ENCODE measurements around the gene SCT. TPM values are rescaled to one million over a fixed set of nuclear protein-coding genes. Genes with fewer than 3 reads are reported as not detected.

The SCT gene
- total RNA-seq, 1 donor from 2014 or later = not detected

- intact Hi-C loops (cut with DNase I) = loop anchor here (5.0 kb wide), 2 partner anchors 38 to 77 kb away; partner anchors contain the start of gene PHRF1
Measured at GRCh38 chr11:614623-615503, 12.1 kb downstream of the SCT start.

GRCh38 chr11:614021-614622 lies 12.9 kb downstream of the SCT start:
- no peak for DNase-seq (ENCODE audit: missing footprints)
- ATAC-seq = no peak
- intact Hi-C loops (cut with DNase I) = loop anchor here (5.0 kb wide), 1 partner anchor 37 kb away; the partner anchor contains the start of gene PHRF1

More at GRCh38 chr11:614623-615503, 12.1 kb downstream of the SCT start:
- DNase-seq (ENCODE audit: missing footprints) (no peak), ATAC-seq (peak; percentile 5)

GRCh38 chr11:613369-613968 lies 13.5 kb downstream of the SCT start:
- intact Hi-C loops (cut with DNase I) = loop anchor here (5.0 kb wide), 1 partner anchor 36 kb away; the partner anchor contains the start of gene PHRF1
- ATAC-seq (no peak), DNase-seq (ENCODE audit: missing footprints) (peak; percentile 91)

- no peak for ATAC-seq
- DNase-seq (ENCODE audit: missing footprints) = no peak
- intact Hi-C loops (cut with DNase I) = loop anchor here (5.0 kb wide), 1 partner anchor 36 kb away; the partner anchor contains the start of gene PHRF1
Measured at GRCh38 chr11:612961-613300, 14.1 kb downstream of the SCT start.

GRCh38 chr11:612201-612960 lies 14.6 kb downstream of the SCT start:
- DNase-seq (ENCODE audit: missing footprints) = no peak
- intact Hi-C loops (cut with DNase I) = loop anchor here (5.0 kb wide), 1 partner anchor 35 kb away; the partner anchor contains the start of gene PHRF1
- ATAC-seq = no peak

GRCh38 chr11:611001-611996 lies 15.7 kb downstream of the SCT start:
- no peak for ATAC-seq
- intact Hi-C loops (cut with DNase I) = loop anchor here (5.0 kb wide), 1 partner anchor 34 kb away; the partner anchor contains the start of gene PHRF1
- no peak for DNase-seq (ENCODE audit: missing footprints)

- ATAC-seq (no peak), DNase-seq (ENCODE audit: missing footprints) (no peak)
- intact Hi-C loops (cut with DNase I) = loop anchor here (5.0 kb wide), 1 partner anchor 33 kb away; the partner anchor contains the start of gene PHRF1
Measured at GRCh38 chr11:610146-610801, 16.7 kb downstream of the SCT start.

GRCh38 chr11:609341-609811 lies 17.6 kb downstream of the SCT start:
- intact Hi-C loops (cut with DNase I) = no loop called here
- ATAC-seq (no peak), DNase-seq (ENCODE audit: missing footprints) (no peak)

GRCh38 chr11:608791-609251 lies 18.2 kb downstream of the SCT start:
- intact Hi-C loops (cut with DNase I) = no loop called here
- no peak for ATAC-seq
- DNase-seq (ENCODE audit: missing footprints) = no peak

- DNase-seq (ENCODE audit: missing footprints) = no peak
Measured at GRCh38 chr11:607971-608659, 18.9 kb downstream of the SCT start.

GRCh38 chr11:607020-607780 lies 19.8 kb downstream of the SCT start:
- DNase-seq (ENCODE audit: missing footprints) = no peak
- ATAC-seq = no peak
- intact Hi-C loops (cut with DNase I) = no loop called here

More at GRCh38 chr11:607971-608659, 18.9 kb downstream of the SCT start:
- intact Hi-C loops (cut with DNase I) = no loop called here
- no peak for ATAC-seq

- ATAC-seq (peak; percentile 85), DNase-seq (ENCODE audit: missing footprints) (no peak)
- intact Hi-C loops (cut with DNase I) = no loop called here
Measured at GRCh38 chr11:606245-606644, 20.7 kb downstream of the SCT start.

GRCh38 chr11:605286-606129 lies 21.5 kb downstream of the SCT start:
- ATAC-seq = no peak

GRCh38 chr11:603154-603553 lies 23.8 kb downstream of the SCT start:
- intact Hi-C loops (cut with DNase I) = no loop called here
- DNase-seq (ENCODE audit: missing footprints) (no peak), ATAC-seq (no peak)

More at GRCh38 chr11:605286-606129, 21.5 kb downstream of the SCT start:
- intact Hi-C loops (cut with DNase I) = no loop called here
- no peak for DNase-seq (ENCODE audit: missing footprints)
